Coronary artery (tissue), 2 donors: ENCODE data around the gene DLD.

Experiments used
- DNase-seq: peaks from one replicate; pipeline ENCODE4 v3.0.0-alpha.2; 2017; ENCODE audit warnings: low spot score
- H3K27ac ChIP-seq, 2 donors: fragments of 200-600 bp; sonication (generic); one replicate each; pipeline ENCODE4 v1.5.1; 2016 to 2019
- H3K4me3 ChIP-seq: fragments of 200-600 bp; sonication (generic); 2 replicates; pipeline ENCODE4 v1.5.1; 2016; ENCODE audit warnings: mild to moderate bottlenecking, moderate library complexity
- TF ChIP-seq, protein P1 (sequence below): fragments of 200-600 bp; sonication (generic); IDR thresholded peaks from one replicate; pipeline ENCODE4 v1.5.1; 2019; ENCODE audit warnings: antibody characterized with exemption

DLD gene

DNA sequence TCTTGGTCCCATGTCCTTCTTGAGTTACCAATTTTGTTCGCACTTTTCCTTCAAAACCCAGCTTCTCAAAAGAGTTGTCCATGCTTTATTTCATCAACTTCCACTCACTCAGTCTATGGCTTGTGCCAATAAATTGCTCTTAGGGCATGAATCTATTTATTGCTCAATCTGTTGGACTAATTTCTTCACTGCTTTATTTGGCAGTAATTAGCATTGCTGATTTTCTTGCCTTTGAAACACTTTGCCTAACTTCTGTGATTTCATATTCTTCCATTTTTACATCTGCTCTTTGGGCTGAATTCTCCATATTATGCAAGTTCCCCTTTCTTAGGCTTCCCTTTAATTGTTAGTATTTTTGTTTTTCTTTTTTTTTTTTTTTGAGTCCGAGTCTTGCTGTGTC, 16.8 kb downstream of the DLD start:
- Histone ChIP-seq H3K27ac (no peak overlapping the region), H3K4me3 (no peak overlapping the region)
- DNase-seq: no peak
- TF ChIP-seq, protein P1, sequence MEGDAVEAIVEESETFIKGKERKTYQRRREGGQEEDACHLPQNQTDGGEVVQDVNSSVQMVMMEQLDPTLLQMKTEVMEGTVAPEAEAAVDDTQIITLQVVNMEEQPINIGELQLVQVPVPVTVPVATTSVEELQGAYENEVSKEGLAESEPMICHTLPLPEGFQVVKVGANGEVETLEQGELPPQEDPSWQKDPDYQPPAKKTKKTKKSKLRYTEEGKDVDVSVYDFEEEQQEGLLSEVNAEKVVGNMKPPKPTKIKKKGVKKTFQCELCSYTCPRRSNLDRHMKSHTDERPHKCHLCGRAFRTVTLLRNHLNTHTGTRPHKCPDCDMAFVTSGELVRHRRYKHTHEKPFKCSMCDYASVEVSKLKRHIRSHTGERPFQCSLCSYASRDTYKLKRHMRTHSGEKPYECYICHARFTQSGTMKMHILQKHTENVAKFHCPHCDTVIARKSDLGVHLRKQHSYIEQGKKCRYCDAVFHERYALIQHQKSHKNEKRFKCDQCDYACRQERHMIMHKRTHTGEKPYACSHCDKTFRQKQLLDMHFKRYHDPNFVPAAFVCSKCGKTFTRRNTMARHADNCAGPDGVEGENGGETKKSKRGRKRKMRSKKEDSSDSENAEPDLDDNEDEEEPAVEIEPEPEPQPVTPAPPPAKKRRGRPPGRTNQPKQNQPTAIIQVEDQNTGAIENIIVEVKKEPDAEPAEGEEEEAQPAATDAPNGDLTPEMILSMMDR: no peak

DNA sequence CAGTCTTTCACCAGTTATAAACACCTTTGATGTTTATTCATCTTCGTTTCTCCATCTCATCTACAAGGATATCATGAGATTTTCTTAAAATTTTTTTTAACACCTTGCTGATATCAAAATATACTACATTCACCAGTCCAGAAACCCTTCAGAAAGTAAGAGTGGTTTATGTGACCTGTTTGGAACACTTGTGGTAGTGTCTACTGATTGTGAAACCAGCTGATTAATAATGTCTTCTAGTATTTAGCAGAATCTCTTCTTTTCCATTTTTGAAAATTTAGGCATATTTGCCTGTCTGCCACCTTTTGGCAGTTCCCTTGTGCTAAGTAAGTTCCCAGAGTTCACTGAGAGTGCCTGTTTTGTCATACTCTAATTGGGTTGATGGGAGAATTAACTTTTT, 18.5 kb downstream of the DLD start:
- Histone ChIP-seq H3K27ac (no peak overlapping the region), H3K4me3 (no peak overlapping the region)
- no peak for DNase-seq
- TF ChIP-seq, protein P1: no peak

DNA sequence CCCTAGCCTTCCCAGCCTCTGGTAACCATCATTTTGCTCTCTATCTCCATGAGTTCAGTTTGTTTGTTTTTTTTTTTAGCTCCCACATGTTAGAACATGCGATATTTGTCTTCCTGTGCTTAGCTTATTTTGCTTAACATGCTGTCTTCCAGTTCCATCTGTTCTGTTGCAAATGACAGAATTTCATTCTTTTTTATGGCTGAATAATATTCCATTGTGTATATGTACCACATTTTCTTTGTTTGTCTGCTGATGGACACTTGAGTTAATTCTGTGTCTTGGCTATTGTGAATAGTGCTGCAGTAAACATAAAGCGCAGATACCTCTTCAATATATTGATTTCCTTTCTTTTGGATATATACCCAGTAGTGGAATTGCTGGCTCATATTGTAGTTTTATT, 21.0 kb downstream of the DLD start:
- Histone ChIP-seq H3K4me3 (no peak overlapping the region), H3K27ac (no peak overlapping the region)
- TF ChIP-seq, protein P1: no peak
- no peak for DNase-seq

DNA sequence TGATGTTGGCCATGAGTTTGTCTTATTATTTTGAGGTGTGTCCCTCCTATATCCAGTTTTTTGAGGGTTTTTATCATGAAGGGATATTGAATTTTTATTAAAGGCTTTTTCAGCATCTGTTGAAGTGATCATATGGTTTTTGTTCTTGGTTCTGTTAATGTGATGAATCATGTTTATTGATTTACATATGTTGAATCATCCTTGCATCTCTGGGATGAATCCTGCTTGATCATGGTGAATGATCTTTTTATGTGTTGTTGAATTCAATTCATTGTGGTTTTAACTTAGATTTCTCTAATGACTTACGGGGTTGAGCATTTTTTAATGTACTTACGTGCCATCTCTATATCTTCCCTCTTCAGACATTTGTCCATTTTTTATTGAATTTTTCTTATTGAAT, 22.9 kb downstream of the DLD start:
- H3K27ac ChIP-seq: no peak overlapping the region
- TF ChIP-seq, protein P1: no peak
- H3K4me3 ChIP-seq: no peak overlapping the region
- DNase-seq: no peak

DNA sequence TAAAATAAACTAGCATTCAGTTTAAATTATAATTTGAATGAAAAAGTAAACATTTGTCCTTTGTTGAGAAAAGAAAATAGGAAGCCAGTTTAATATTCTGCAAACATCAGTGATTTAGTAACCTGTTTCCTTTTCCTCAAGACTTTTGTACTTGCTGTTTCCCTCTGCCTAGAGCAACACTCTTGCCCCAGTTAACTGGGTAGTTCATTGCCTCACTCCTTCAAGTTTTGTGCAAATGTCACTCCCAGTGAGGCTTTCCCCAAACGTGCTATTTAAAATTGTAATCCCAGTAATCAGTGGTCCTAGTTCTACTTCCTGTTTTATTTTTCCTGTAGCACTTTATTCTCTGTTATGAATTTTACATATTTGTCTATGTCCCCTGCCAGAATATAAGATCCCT, 23.8 kb downstream of the DLD start:
- no peak overlapping the region for H3K27ac ChIP-seq
- H3K4me3 ChIP-seq: no peak overlapping the region
- DNase-seq: no peak
- TF ChIP-seq, protein P1: no peak

DNA sequence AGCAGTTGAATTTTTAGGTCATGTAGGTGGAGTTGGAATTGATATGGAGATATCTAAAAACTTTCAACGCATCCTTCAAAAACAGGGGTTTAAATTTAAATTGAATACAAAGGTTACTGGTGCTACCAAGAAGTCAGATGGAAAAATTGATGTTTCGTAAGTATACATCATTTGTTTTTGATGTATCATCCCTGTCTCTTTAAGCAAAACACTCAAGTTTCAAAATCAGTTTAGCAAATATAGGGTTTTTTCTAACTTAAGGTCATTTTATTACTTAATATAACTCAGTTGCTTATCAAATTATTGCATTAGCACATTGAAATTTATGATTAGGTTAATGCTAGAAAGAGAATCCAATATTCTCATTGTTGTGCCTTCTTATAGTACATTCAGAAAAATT, 24.6 kb downstream of the DLD start:
- TF ChIP-seq, protein P1: no peak
- H3K27ac ChIP-seq: no peak overlapping the region
- no peak overlapping the region for H3K4me3 ChIP-seq
- DNase-seq: no peak

DNA sequence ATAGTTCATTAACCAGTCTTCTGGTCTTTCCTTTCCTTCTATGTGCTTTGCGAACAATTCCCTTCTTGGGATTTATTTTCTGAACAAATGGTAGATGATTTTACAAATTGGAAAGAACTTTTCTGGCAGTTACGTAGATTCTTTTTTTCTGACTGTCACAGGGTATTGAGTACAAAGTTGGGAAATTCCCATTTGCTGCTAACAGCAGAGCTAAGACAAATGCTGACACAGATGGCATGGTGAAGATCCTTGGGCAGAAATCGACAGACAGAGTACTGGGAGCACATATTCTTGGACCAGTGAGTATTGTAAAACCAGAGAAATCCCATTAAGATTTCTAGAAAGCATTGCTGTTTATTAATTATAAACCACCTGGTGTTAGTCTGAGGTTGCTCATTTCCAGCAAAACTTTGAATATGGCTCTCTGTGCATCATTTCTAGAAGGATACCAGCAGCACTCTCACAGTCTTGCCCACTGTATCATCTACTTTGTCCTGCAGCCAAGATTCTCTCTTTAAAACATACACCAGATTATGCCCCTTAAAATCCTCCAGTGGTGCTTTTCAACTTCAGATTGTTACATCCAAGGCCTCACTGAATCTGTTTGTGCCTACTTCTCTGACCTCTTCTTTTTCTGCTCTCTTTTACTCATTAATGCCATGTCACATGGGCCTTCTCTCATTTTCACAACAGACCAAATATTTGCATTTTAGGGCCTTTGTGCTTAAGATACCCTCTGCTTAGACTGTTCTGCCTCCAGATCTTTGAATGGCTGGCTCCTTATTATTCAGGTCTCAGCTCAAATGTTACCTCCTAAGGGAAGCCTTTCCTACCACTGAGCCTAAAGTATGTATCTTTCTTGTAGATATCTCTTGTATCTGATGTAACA, 27.0 kb downstream of the DLD start:
- TF ChIP-seq, protein P1: no peak
- peak overlapping the region in 1 of 2 donors; percentile 6 for H3K27ac ChIP-seq
- no peak overlapping the region for H3K4me3 ChIP-seq
- no peak for DNase-seq
